T-helper 2 cell (primary cell): ENCODE data around the gene TAGAP.
A peak's percentile ranks its signal among the peaks of the same experiment; 100 is the strongest.
"Not testable (repeated sequence)": the region's sequence is repeated elsewhere in the genome, so short reads cannot be mapped to it uniquely, and the experiment has no call there.

Experiments used
- DNase-seq, 5 experiments: peaks; one replicate each; pipeline versions ENCODE4 v3.0.0 to v3.0.0-alpha.2; 2012 to 2022

The TAGAP gene

GRCh38 chr6:159010037-159010612 lies 34.7 kb downstream of the TAGAP start:
- not testable (repeated sequence) for DNase-seq

- DNase-seq = peak in 2 of 5 experiments; percentile 52 to 71
These were observed 36.0 kb downstream of the TAGAP start for GRCh38 chr6:159008656-159009288.

GRCh38 chr6:159007510-159007909 lies 37.3 kb downstream of the TAGAP start:
- no peak for DNase-seq

GRCh38 chr6:159005436-159005835 lies 39.4 kb downstream of the TAGAP start:
- no peak for DNase-seq

- no peak for DNase-seq
These were observed 40.2 kb downstream of the TAGAP start for GRCh38 chr6:159004592-159004991.

- no peak for DNase-seq
These were observed 42.2 kb downstream of the TAGAP start for GRCh38 chr6:159002432-159003155.

- DNase-seq = peak; percentile 72 to 91 (median 83)
These were observed 45.0 kb downstream of the TAGAP start, which contains the start of gene RSPH3 for GRCh38 chr6:158999666-159000403. RSPH3 (minus strand) TSS chr6:159000202; CDS start chr6:158999550, 652 bp downstream.

- no peak for DNase-seq
These were observed 45.6 kb downstream of the TAGAP start for GRCh38 chr6:158999154-158999665.

- DNase-seq = no peak
These were observed 47.9 kb downstream of the TAGAP start for GRCh38 chr6:158996856-158997255.

GRCh38 chr6:158993639-158994038 lies 51.2 kb downstream of the TAGAP start:
- no peak for DNase-seq

- peak in 1 of 5 experiments; percentile 31 for DNase-seq
These were observed 53.6 kb downstream of the TAGAP start for GRCh38 chr6:158991017-158991723.

- DNase-seq = not testable (repeated sequence)
These were observed 55.1 kb downstream of the TAGAP start for GRCh38 chr6:158989711-158990110.

GRCh38 chr6:158988477-158988876 lies 56.3 kb downstream of the TAGAP start:
- DNase-seq = no peak

GRCh38 chr6:158987657-158988056 lies 57.1 kb downstream of the TAGAP start:
- peak in 1 of 5 experiments; percentile 53 for DNase-seq
